Omental fat pad (tissue), 4 donors: ENCODE results near the gene PASK. TPM values are rescaled to one million over a fixed set of nuclear protein-coding genes. Genes with fewer than 3 reads are reported as not detected.
"Not testable (repeated sequence)": the region's sequence is repeated elsewhere in the genome, so short reads cannot be mapped to it uniquely, and the experiment has no call there.

Experiments used
- ATAC-seq: fragments of 150-250 bp; one replicate; pipeline ENCODE4 v1.9.1; 2016; ENCODE audit warnings: mild to moderate bottlenecking, moderate library complexity; ENCODE audit not compliant: low FRiP score
- DNase-seq: peaks from one replicate; pipeline ENCODE4 v3.0.0-alpha.2; 2019; ENCODE audit warnings: low spot score
- CTCF ChIP-seq, 3 donors: fragments of 450-650 bp; IDR thresholded peaks; one replicate each; pipeline ENCODE4 v1.5.1; 2016 to 2017; ENCODE audit warnings: antibody characterized with exemption in 3 of 3, mild to moderate bottlenecking in 3 of 3, moderate library complexity in 2 of 3
- total RNA-seq, 4 donors: library from RNA; depleted of rRNA; stranded (reverse); fragments of >200 nt; gene quantifications; one replicate each; pipeline ENCODE4 v1.1.0, GENCODE V29; 2016

Gene PASK
- total RNA-seq, 4 donors from 2014 or later = 2.1 to 7.3 (median 6.1) TPM

DNA sequence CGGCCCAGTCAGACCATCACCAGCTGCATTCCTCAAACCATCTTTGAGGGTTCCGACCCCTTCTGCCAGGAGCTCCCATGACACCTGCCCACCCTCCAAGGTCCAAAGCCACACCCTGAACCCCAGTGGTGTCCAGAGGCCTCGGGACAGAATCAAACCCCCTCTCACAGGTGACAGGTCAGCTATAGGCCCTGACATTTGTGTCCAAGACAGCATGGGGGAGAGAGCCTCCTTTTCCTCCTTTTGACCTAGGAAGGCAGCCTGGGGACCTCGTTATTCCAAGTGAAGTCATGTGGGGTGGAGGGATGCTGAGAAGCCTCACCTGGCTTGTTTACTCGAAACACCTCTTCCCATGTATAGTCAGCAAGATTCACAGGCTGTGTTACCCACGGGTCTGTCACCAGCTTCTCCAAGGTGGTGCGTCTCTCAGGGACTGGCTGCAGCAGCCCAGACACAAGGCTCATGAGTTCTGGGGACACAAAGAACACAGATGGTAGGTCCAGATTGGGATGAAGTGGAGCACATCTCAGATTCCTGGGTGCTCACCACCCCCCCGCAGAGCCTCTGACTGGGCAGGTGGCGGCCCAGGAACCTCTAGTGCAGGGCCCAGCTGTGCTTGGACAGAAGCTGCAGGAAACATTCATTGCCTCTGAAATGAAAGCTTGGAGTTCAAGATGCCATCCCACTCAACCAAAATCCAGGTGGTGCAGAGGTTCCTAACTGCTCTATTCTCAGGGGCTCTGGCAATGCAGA is 42.1 kb downstream of the PASK start:
- no peak for DNase-seq
- TF ChIP-seq CTCF (IDR thresholded peaks at IDR 0.05) = no peak
- ATAC-seq = no peak

DNA sequence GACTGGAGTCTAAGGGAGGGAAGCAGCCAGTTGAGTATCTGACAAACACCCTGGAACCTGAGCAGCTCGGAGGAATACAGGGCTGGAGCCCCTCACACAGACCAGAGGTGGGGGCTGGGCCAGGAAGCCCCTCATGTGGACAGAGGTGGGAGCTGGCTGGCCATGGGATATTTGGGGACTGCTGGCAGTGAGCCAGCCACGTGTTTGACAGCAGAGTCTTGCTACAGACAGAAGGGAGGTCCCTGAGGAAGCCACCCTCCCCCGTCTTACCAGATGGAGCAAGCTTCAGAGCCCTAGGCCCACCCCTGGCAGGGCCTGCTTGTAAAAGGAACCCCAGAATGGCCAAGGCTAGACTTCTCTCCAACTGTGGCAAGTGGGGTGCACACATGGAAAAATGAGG is 43.6 kb downstream of the PASK start:
- DNase-seq (no peak), ATAC-seq (no peak)
- TF ChIP-seq CTCF (IDR thresholded peaks at IDR 0.05) = no peak

- not testable (repeated sequence) for ATAC-seq, DNase-seq
Observed at GRCh38 chr2:241104611-241105010, 44.7 kb downstream of the PASK start.

DNA sequence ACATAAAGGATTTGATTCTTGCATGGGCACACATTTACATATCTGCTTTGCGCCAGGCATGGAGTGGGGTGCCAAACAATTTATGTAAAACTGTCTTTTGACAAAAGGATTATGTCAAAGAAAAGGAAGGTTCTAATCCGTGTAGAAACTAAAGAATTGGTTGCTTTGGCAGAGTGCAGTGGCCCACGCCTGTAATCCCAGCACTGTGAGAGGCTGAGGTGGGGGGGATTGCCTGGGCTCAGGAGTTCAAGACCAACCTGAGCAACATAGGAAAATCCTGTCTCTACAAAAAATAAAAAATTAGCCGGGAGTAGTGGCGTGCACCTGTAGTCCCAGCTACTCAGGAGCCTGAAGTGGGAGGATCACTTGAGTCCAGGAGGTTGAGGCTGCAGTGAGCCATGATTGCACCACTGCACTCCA is 46.1 kb downstream of the PASK start:
- ATAC-seq (no peak), DNase-seq (no peak)

GRCh38 chr2:241102239-241102803 is 47.0 kb downstream of the PASK start, which contains the start of gene MTERF4:
Gene MTERF4 (minus strand): TSS chr2:241102287. CDS start chr2:241102273, 14 bp downstream.
- ATAC-seq (peak; percentile 97), DNase-seq (peak; percentile 59)
- TF ChIP-seq CTCF (IDR thresholded peaks at IDR 0.05) = no peak

More for the DNA sequence above, 46.1 kb downstream of the PASK start:
- no peak for TF ChIP-seq CTCF (IDR thresholded peaks at IDR 0.05)

- TF ChIP-seq CTCF (IDR thresholded peaks at IDR 0.05) = no peak
- ATAC-seq (no peak), DNase-seq (no peak)
Observed at GRCh38 chr2:241099246-241099645, 50.0 kb downstream of the PASK start.

DNA sequence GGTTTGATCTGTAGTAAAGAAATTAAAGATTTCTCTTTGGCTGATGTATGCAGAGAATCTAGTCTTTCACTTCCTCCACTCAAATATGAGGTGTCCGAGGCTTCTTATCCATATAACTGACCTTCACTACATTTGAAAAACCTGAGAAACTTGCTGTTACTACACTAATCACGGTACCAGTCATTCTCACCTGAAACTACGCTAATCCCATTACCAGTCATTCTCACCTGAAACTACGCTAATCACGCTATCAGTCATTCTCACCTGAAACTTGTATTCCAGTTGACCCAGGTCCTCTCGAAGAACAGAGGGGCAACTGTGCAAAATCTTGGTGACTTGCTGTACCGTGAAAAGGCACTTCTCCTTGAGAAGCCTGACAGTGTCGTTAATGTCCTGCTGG is 52.3 kb downstream of the PASK start:
- no peak for ATAC-seq
- no peak for TF ChIP-seq CTCF (IDR thresholded peaks at IDR 0.05)
- DNase-seq = no peak
